ENCODE data around the gene SUB1. TPM values are rescaled to one million over a fixed set of nuclear protein-coding genes. Genes with fewer than 3 reads are reported as not detected.

SUB1 gene
- total RNA-seq, 1 experiment from 2014 or later = 324 TPM

GRCh38 chr5:32651638-32652037 lies 66.3 kb downstream of the SUB1 start:
- H3K4me1 ChIP-seq (ENCODE audit: insufficient read depth, low read length, poor library complexity, severe bottlenecking) = no peaks in the 10 kb centered on the region
- no peaks in the 10 kb centered on the region for H3K9me3 ChIP-seq (ENCODE audit: low read depth, low read length, poor library complexity, severe bottlenecking)
- ChIA-PET CTCF (no interaction called here), POLR2A (ENCODE audit: low non-redundant PET) (no interaction called here)
- no peaks in the 10 kb centered on the region for H3K36me3 ChIP-seq (ENCODE audit: insufficient read depth, low read length, poor library complexity, severe bottlenecking)
- H3K27me3 ChIP-seq (replicated peaks; ENCODE audit: insufficient read depth, low read depth, low read length, poor library complexity) = no peaks in the 10 kb centered on the region
- BruUV-seq (replicated peaks) = no TSS peak
- H3K4me3 ChIP-seq (ENCODE audit: low read depth, low read length, poor library complexity, severe bottlenecking) = no peak overlapping the region
- DNase-seq (ENCODE audit: low spot score) = no peak
- intact Hi-C loops (cut with micrococcal nuclease; ENCODE audit: unreplicated experiment) = no loop called here
- no peak overlapping the region for H3K27ac ChIP-seq (ENCODE audit: low read depth, low read length, poor library complexity, severe bottlenecking)
- TF ChIP-seq CTCF (conservative IDR thresholded peaks at IDR 0.05; ENCODE audit: low read depth, low read length) (no peak), EZH2 (IDR thresholded peaks at IDR 0.05; ENCODE audit: borderline replicate concordance, low read depth, low read length, poor library complexity, severe bottlenecking) (no peak)

Other genes with a start within 250 kb of the SUB1 start
- gene ZFR, start 140.8 kb upstream of the SUB1 start, total RNA-seq (2021) = 104 and 110 TPM in 2 replicates
- 5.3 and 6.0 TPM in 2 replicates for gene NPR3, start 125.8 kb downstream of the SUB1 start, total RNA-seq (2021)

Measured in A673 (cell line).